Measurements from ENCODE around the gene EPHB1.

- TF ChIP-seq CTCF (IDR thresholded peaks at IDR 0.05; ENCODE audit: low read depth, low read length, missing input control) (no peak), ATF3 (IDR thresholded peaks at IDR 0.05) (no peak), YY1 (IDR thresholded peaks at IDR 0.05) (no peak), REST (IDR thresholded peaks at IDR 0.05) (no peak), RXRA (IDR thresholded peaks at IDR 0.05) (no peak), MAX (IDR thresholded peaks at IDR 0.05) (no peak), ZBTB33 (IDR thresholded peaks at IDR 0.05) (no peak), TAF1 (conservative IDR thresholded peaks at IDR 0.05) (no peak), JUND (IDR thresholded peaks at IDR 0.05) (no peak), RAD21 (IDR thresholded peaks at IDR 0.05) (no peak), FOXA1 (IDR thresholded peaks at IDR 0.05) (no peak), EGR1 (IDR thresholded peaks at IDR 0.05; ENCODE audit: low read depth in 2 of 2) (no peak), SP1 (IDR thresholded peaks at IDR 0.05) (no peak)
Measured at GRCh38 chr3:135084976-135085375, 289.9 kb downstream of the EPHB1 start.
